ENCODE measurements around the gene SRGAP3.

DNA sequence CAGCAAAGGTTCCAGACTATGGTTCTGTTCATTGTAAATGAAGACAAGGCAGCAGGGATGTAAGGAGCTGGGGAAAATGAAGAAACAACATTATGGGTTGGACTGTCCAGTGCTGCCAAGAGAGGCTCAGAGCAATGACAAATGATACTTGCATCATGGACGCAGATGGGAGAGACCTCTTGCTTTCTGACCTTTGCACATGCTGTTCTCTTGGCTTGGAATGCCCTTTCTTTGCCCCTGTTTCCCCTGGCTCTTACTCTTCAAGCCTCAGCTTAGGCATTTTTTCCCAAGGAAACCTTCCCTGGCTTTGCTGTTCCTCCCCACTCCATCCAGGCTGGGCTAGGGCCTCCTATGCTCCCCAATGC is 226.2 kb downstream of the SRGAP3 start:
- TF ChIP-seq, protein P1, sequence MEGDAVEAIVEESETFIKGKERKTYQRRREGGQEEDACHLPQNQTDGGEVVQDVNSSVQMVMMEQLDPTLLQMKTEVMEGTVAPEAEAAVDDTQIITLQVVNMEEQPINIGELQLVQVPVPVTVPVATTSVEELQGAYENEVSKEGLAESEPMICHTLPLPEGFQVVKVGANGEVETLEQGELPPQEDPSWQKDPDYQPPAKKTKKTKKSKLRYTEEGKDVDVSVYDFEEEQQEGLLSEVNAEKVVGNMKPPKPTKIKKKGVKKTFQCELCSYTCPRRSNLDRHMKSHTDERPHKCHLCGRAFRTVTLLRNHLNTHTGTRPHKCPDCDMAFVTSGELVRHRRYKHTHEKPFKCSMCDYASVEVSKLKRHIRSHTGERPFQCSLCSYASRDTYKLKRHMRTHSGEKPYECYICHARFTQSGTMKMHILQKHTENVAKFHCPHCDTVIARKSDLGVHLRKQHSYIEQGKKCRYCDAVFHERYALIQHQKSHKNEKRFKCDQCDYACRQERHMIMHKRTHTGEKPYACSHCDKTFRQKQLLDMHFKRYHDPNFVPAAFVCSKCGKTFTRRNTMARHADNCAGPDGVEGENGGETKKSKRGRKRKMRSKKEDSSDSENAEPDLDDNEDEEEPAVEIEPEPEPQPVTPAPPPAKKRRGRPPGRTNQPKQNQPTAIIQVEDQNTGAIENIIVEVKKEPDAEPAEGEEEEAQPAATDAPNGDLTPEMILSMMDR (IDR thresholded peaks at IDR 0.05; ENCODE audit: insufficient read depth, low read depth, low read length), result no peak
- TF ChIP-seq EZH2 (IDR thresholded peaks at IDR 0.05; ENCODE audit: insufficient read depth, low read length), result no peak
